ENCODE measurements around the gene RHBDF2. TPM values are rescaled to one million over a fixed set of nuclear protein-coding genes. Genes with fewer than 3 reads are reported as not detected.

Gene RHBDF2
- total RNA-seq, 2 donors from 2014 or later: 30.4 to 43.1 TPM

- H3K27ac Mint-ChIP-seq: peak overlapping the region; percentile 10 to 59
- no peak for ATAC-seq
- H3K36me3 Mint-ChIP-seq: peaks cover 0 to 6% of the 10 kb centered on the region in 2 donors
- DNase-seq (ENCODE audit: low spot score in 2 of 2): peak in 1 of 2 donors; percentile 16
- H3K9me3 Mint-ChIP-seq: no peaks in the 10 kb centered on the region
Observed at GRCh38 chr17:76445697-76446448, 55.4 kb downstream of the RHBDF2 start.

- Mint-ChIP-seq H3K36me3 (peaks cover 0 to 6% of the 10 kb centered on the region in 2 donors), H3K9me3 (no peaks in the 10 kb centered on the region), H3K27ac (no peak overlapping the region)
- DNase-seq (ENCODE audit: low spot score in 2 of 2) (peak in 1 of 2 donors; percentile 31), ATAC-seq (peak; percentile 17 to 27)
Observed at GRCh38 chr17:76444518-76445311, 56.5 kb downstream of the RHBDF2 start.

GRCh38 chr17:76442341-76443338 is 58.6 kb downstream of the RHBDF2 start:
- Mint-ChIP-seq H3K9me3 (no peaks in the 10 kb centered on the region), H3K27ac (peak overlapping the region; percentile 58 to 79), H3K36me3 (peaks cover 0 to 6% of the 10 kb centered on the region in 2 donors)
- no peak for ATAC-seq
- no peak for DNase-seq (ENCODE audit: low spot score in 2 of 2)

DNA sequence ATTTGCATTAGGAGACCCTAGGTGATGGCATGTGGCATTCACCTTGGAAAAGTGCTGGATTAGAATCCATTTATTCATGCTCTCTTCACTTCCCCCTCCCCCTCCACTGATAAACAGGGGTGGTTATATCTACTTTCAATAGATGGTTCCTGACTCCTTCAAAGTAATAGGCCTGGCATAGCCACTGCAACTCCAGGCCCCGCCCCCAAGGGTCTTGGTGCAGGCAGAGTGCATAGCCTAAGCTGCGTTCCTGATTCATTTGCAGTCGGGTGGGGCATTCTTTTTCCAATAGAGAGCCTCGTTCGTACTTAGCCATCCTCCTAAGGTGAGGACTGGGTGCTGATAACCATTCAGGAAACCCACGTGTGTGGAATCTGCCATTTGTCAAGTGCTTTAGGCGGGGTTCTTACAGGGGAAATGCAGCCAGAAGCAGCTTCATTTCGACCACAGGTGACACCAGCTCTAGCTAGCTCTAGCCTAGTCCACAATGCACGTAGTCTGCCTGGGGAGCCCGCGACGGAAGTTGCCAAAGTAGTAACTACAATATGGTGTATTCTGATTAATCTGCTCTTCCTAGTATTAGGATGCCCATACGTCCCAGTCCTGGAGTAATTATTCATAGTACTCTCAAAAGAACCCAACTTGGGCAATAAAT is 59.4 kb downstream of the RHBDF2 start:
- no peak for DNase-seq (ENCODE audit: low spot score in 2 of 2)
- Mint-ChIP-seq H3K36me3 (peaks cover 0 to 6% of the 10 kb centered on the region in 2 donors), H3K9me3 (no peaks in the 10 kb centered on the region), H3K27ac (peak overlapping the region in 1 of 2 donors; percentile 79)
- ATAC-seq: no peak

DNA sequence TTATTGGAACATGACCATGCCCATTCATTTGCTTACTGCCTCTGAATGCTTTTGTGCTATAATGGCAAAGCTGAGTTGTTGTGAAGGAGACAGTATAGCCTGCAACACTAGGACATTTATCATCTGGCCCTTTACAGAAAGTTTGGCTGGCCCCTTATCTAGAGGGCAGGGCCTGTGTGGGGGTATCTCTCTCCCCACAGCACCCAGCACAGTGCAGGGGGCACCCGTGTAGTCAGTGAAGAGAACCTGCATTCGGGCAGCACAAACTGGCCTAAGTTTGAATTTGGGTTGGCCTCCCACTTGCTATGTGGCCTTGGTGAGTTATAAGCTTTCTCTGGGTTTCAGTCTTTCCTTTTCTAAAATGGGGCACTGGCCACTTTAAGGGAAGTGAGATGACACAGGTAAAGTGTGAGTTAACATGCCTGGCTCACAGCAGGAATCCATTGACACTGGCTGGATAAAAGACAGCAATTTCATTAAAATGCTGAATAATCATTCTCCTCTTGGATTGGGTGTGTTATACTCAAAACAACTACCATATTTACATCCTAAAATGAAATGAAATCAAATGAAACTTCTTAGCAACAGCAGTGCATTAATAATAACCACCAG is 60.4 kb downstream of the RHBDF2 start:
- Mint-ChIP-seq H3K36me3 (peaks cover 0 to 6% of the 10 kb centered on the region in 2 donors), H3K9me3 (no peaks in the 10 kb centered on the region), H3K27ac (peak overlapping the region in 1 of 2 donors; percentile 24)
- ATAC-seq: no peak
- DNase-seq (ENCODE audit: low spot score in 2 of 2): no peak

- DNase-seq (ENCODE audit: low spot score in 2 of 2) (peak in 1 of 2 donors; percentile 43), ATAC-seq (no peak)
- Mint-ChIP-seq H3K9me3 (no peaks in the 10 kb centered on the region), H3K27ac (no peak overlapping the region), H3K36me3 (peaks cover 0 to 6% of the 10 kb centered on the region in 2 donors)
Observed at GRCh38 chr17:76439314-76439928, 61.8 kb downstream of the RHBDF2 start.

DNA sequence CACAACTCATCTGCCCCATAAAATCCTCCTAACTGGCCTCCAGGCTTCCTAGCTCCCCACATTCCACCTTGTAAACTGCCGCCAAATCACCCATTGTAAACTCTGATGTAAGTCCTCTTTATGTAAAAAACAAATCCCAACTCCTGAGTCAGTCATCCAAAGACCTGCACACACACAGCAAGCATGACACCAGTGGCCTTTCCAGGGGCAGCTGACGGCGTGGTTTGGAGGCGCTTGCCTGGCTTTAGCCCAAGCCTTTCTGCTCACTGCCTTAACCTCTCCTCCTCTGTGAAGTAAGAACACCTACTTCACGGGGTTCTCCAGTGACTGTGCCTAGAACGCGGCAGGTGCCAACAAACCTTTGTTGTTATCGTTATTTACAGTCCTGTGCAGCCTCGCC is 62.3 kb downstream of the RHBDF2 start:
- Mint-ChIP-seq H3K27ac (no peak overlapping the region), H3K36me3 (peaks cover 0 to 6% of the 10 kb centered on the region in 2 donors), H3K9me3 (no peaks in the 10 kb centered on the region)
- ATAC-seq: no peak
- DNase-seq (ENCODE audit: low spot score in 2 of 2): no peak

GRCh38 chr17:76437467-76438402 is 63.5 kb downstream of the RHBDF2 start:
- no peaks in the 10 kb centered on the region for H3K9me3 Mint-ChIP-seq
- H3K36me3 Mint-ChIP-seq: no peaks in the 10 kb centered on the region
- ATAC-seq (no peak), DNase-seq (ENCODE audit: low spot score in 2 of 2) (no peak)
- no peak overlapping the region for H3K27ac Mint-ChIP-seq

GRCh38 chr17:76435751-76436150 is 65.5 kb downstream of the RHBDF2 start:
- H3K9me3 Mint-ChIP-seq: no peaks in the 10 kb centered on the region
- DNase-seq (ENCODE audit: low spot score in 2 of 2) (peak in 1 of 2 donors; percentile 48), ATAC-seq (no peak)
- H3K36me3 Mint-ChIP-seq: no peaks in the 10 kb centered on the region
- no peak overlapping the region for H3K27ac Mint-ChIP-seq

DNA sequence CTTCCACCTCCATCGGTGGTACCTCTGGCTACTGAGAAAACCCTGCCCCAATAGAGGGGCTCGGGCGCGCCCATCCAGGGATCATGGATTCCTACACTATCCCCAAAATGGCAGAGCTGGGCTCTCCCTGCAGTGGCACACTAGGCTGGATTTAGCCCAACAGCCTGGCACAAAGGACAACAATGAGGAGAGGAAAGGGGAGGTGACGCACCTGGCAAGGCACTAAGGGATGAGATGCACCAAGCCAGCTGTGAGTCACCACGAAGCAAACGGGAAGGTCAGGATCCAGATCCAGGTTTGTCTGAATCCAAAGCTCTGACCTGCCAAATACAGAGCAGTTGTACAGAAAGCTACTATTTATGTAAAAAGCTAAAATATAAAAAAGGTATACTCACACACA is 66.4 kb downstream of the RHBDF2 start:
- H3K36me3 Mint-ChIP-seq: no peaks in the 10 kb centered on the region
- no peak for ATAC-seq
- DNase-seq (ENCODE audit: low spot score in 2 of 2): peak in 1 of 2 donors; percentile 43
- no peaks in the 10 kb centered on the region for H3K9me3 Mint-ChIP-seq
- H3K27ac Mint-ChIP-seq: no peak overlapping the region

GRCh38 chr17:76433693-76434092 is 67.5 kb downstream of the RHBDF2 start:
- H3K27ac Mint-ChIP-seq: no peak overlapping the region
- no peaks in the 10 kb centered on the region for H3K9me3 Mint-ChIP-seq
- DNase-seq (ENCODE audit: low spot score in 2 of 2) (peak in 1 of 2 donors; percentile 14), ATAC-seq (no peak)
- H3K36me3 Mint-ChIP-seq: no peaks in the 10 kb centered on the region

DNA sequence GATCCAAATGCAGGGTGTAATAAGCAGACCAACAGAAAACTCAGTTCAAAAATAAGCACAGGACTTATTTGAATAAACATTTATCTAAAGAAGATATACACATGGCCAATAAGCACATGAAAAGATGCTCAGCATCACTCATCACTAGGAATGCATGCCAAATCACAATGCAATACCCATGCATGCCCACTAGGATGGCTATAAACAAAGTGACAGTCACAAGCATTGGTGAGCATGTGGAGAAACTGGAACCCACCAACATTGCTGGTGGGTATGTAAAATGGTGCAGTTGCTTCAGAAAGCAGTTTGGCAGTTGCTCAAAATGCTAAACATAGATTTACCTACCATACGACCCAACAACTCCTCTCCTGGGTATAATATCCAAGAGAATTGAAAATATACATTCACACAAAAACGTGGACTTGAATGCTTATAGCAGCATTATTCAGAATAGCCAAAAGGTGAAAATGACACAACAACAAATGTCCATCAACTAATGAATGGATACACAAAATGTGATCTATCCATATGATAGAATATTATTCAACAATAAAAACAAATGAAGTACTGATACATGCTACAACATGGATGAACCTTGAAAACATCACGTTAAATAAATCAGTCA is 68.4 kb downstream of the RHBDF2 start:
- DNase-seq (ENCODE audit: low spot score in 2 of 2): no peak
- Mint-ChIP-seq H3K36me3 (no peaks in the 10 kb centered on the region), H3K27ac (no peak overlapping the region), H3K9me3 (no peaks in the 10 kb centered on the region)
- ATAC-seq: no peak

DNA sequence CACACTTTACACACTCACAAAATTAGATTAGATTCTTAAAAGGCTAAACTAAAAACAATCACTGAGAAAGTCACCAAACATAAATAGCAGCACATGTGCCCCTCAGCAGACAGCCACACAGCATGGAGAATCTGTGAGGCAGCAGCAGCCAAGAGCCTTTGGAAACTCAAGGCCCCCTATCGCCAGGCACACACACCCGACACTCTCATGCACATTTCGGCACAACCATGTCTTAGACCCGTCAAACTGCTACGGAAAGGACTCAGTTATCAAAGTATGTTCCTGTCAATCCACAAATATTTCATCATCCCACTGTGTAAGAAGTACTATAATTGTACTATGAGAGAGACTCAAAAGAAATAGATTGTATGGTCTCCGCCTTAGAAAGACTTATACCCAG is 69.2 kb downstream of the RHBDF2 start:
- DNase-seq (ENCODE audit: low spot score in 2 of 2) (peak in 1 of 2 donors; percentile 23), ATAC-seq (no peak)
- no peaks in the 10 kb centered on the region for H3K9me3 Mint-ChIP-seq
- H3K36me3 Mint-ChIP-seq: no peaks in the 10 kb centered on the region
- no peak overlapping the region for H3K27ac Mint-ChIP-seq

GRCh38 chr17:76431509-76431908 is 69.7 kb downstream of the RHBDF2 start:
- DNase-seq (ENCODE audit: low spot score in 2 of 2) (peak in 1 of 2 donors; percentile 3), ATAC-seq (no peak)
- no peak overlapping the region for H3K27ac Mint-ChIP-seq
- no peaks in the 10 kb centered on the region for H3K36me3 Mint-ChIP-seq
- H3K9me3 Mint-ChIP-seq: no peaks in the 10 kb centered on the region

Measured in activated naive CD4-positive, alpha-beta T cell treated with anti-CD3 and anti-CD28 coated beads, Interleukin-2, amount 50 U/mL, for 72 hours (primary cell).